ENCODE data around the gene UPF1. TPM values are rescaled to one million over a fixed set of nuclear protein-coding genes. Genes with fewer than 3 reads are reported as not detected.
"Not testable (repeated sequence)": the region's sequence is repeated elsewhere in the genome, so short reads cannot be mapped to it uniquely, and the experiment has no call there.

Gene UPF1
- total RNA-seq, 1 donor, result 36.6 TPM

- peak overlapping the region; percentile 34 for H3K4me3 ChIP-seq (ENCODE audit: insufficient read depth, low read length)
- no peaks in the 10 kb centered on the region for H3K27me3 ChIP-seq (ENCODE audit: insufficient read depth, low read length)
- peaks cover 25% of the 10 kb centered on the region for H3K4me1 ChIP-seq (ENCODE audit: insufficient read depth, low read length)
- peak; percentile 91 for DNase-seq (ENCODE audit: insufficient read length, low spot score, missing footprints)
- H3K27ac ChIP-seq (ENCODE audit: low read depth, low read length), result peak overlapping the region; percentile 72
- peak overlapping the region; percentile 66 for H2AFZ ChIP-seq (ENCODE audit: low read length)
- no peaks in the 10 kb centered on the region for H4K20me1 ChIP-seq (ENCODE audit: insufficient read depth, low read length)
- no peaks in the 10 kb centered on the region for H3K9me3 ChIP-seq (ENCODE audit: low read depth, low read length)
- H3K36me3 ChIP-seq (ENCODE audit: insufficient read depth, low read length), result no peaks in the 10 kb centered on the region
- H3K4me2 ChIP-seq (ENCODE audit: insufficient read depth, low read length), result peak overlapping the region; percentile 30
- TF ChIP-seq CTCF (IDR thresholded peaks at IDR 0.05; ENCODE audit: extremely low read depth, low read depth, low read length), result no peak
- H3K79me2 ChIP-seq (ENCODE audit: insufficient read depth, low read length), result no peaks in the 10 kb centered on the region
These were observed 22.4 kb upstream of the UPF1 start for GRCh38 chr19:18809149-18809868.

GRCh38 chr19:18811638-18812037 is 20.1 kb upstream of the UPF1 start:
- H3K4me2 ChIP-seq (ENCODE audit: insufficient read depth, low read length); H3K9me3 ChIP-seq (ENCODE audit: low read depth, low read length); H3K79me2 ChIP-seq (ENCODE audit: insufficient read depth, low read length); H3K4me3 ChIP-seq (ENCODE audit: insufficient read depth, low read length); H3K27me3 ChIP-seq (ENCODE audit: insufficient read depth, low read length); H4K20me1 ChIP-seq (ENCODE audit: insufficient read depth, low read length); H3K27ac ChIP-seq (ENCODE audit: low read depth, low read length); H3K36me3 ChIP-seq (ENCODE audit: insufficient read depth, low read length); H2AFZ ChIP-seq (ENCODE audit: low read length): not testable (repeated sequence)
- peak; percentile 38 for DNase-seq (ENCODE audit: insufficient read length, low spot score, missing footprints)
- H3K4me1 ChIP-seq (ENCODE audit: insufficient read depth, low read length), result peaks cover 25% of the 10 kb centered on the region

- Histone ChIP-seq H3K27me3 (ENCODE audit: insufficient read depth, low read length) (no peaks in the 10 kb centered on the region), H3K79me2 (ENCODE audit: insufficient read depth, low read length) (no peaks in the 10 kb centered on the region), H2AFZ (ENCODE audit: low read length) (peak overlapping the region; percentile 46), H3K27ac (ENCODE audit: low read depth, low read length) (no peak overlapping the region), H3K36me3 (ENCODE audit: insufficient read depth, low read length) (no peaks in the 10 kb centered on the region), H3K9me3 (ENCODE audit: low read depth, low read length) (no peaks in the 10 kb centered on the region), H3K4me3 (ENCODE audit: insufficient read depth, low read length) (no peak overlapping the region), H4K20me1 (ENCODE audit: insufficient read depth, low read length) (no peaks in the 10 kb centered on the region), H3K4me1 (ENCODE audit: insufficient read depth, low read length) (peaks cover 12% of the 10 kb centered on the region), H3K4me2 (ENCODE audit: insufficient read depth, low read length) (peak overlapping the region; percentile 58)
- DNase-seq (ENCODE audit: insufficient read length, low spot score, missing footprints), result peak; percentile 75
- TF ChIP-seq CTCF (IDR thresholded peaks at IDR 0.05; ENCODE audit: extremely low read depth, low read depth, low read length), result peak; percentile 34
These were observed 17.7 kb upstream of the UPF1 start for GRCh38 chr19:18814063-18814462.

- TF ChIP-seq CTCF (IDR thresholded peaks at IDR 0.05; ENCODE audit: extremely low read depth, low read depth, low read length), result no peak
- H3K36me3 ChIP-seq (ENCODE audit: insufficient read depth, low read length), result no peaks in the 10 kb centered on the region
- H3K79me2 ChIP-seq (ENCODE audit: insufficient read depth, low read length), result no peaks in the 10 kb centered on the region
- H3K9me3 ChIP-seq (ENCODE audit: low read depth, low read length), result no peaks in the 10 kb centered on the region
- peaks cover 4% of the 10 kb centered on the region for H3K4me1 ChIP-seq (ENCODE audit: insufficient read depth, low read length)
- H3K4me3 ChIP-seq (ENCODE audit: insufficient read depth, low read length), result no peak overlapping the region
- H3K27me3 ChIP-seq (ENCODE audit: insufficient read depth, low read length), result no peaks in the 10 kb centered on the region
- no peak overlapping the region for H2AFZ ChIP-seq (ENCODE audit: low read length)
- no peaks in the 10 kb centered on the region for H4K20me1 ChIP-seq (ENCODE audit: insufficient read depth, low read length)
- no peak overlapping the region for H3K27ac ChIP-seq (ENCODE audit: low read depth, low read length)
- DNase-seq (ENCODE audit: insufficient read length, low spot score, missing footprints), result no peak
- H3K4me2 ChIP-seq (ENCODE audit: insufficient read depth, low read length), result no peak overlapping the region
These were observed 16.1 kb upstream of the UPF1 start for GRCh38 chr19:18815673-18816072.

- not testable (repeated sequence) for H3K27me3 ChIP-seq (ENCODE audit: insufficient read depth, low read length); H3K79me2 ChIP-seq (ENCODE audit: insufficient read depth, low read length); H3K9me3 ChIP-seq (ENCODE audit: low read depth, low read length); H3K4me1 ChIP-seq (ENCODE audit: insufficient read depth, low read length); H4K20me1 ChIP-seq (ENCODE audit: insufficient read depth, low read length); H3K4me2 ChIP-seq (ENCODE audit: insufficient read depth, low read length); H2AFZ ChIP-seq (ENCODE audit: low read length); H3K4me3 ChIP-seq (ENCODE audit: insufficient read depth, low read length); H3K36me3 ChIP-seq (ENCODE audit: insufficient read depth, low read length); H3K27ac ChIP-seq (ENCODE audit: low read depth, low read length)
- peak; percentile 75 for DNase-seq (ENCODE audit: insufficient read length, low spot score, missing footprints)
These were observed 15.1 kb upstream of the UPF1 start for GRCh38 chr19:18816645-18817044.

All from osteoblast (primary cell).